A673 (cell line): ENCODE results near the gene TFCP2L1. TPM values are rescaled to one million over a fixed set of nuclear protein-coding genes. Genes with fewer than 3 reads are reported as not detected.

Source experiments
- BruUV-seq: library from RNA; stranded (reverse); fragments of 400-500 nt; replicated peaks from 2 replicates; lab custom pipeline; 2021; lab: Mats Ljungman, UMichigan
- CTCF ChIA-PET: fragments of 300-600 bp; sonication (Branson Sonifier 250); formaldehyde crosslinking; loops from one replicate; lab custom pipeline; 2022; ENCODE audit warnings: antibody characterized with exemption; lab: Charles Lee
- POLR2A ChIA-PET: fragments of 300-600 bp; sonication (Branson Sonifier 250); formaldehyde crosslinking; loops from one replicate; lab custom pipeline; 2022; ENCODE audit warnings: antibody characterized with exemption; ENCODE audit not compliant: low non-redundant PET; lab: Charles Lee
- DNase-seq: peaks from one replicate; pipeline ENCODE4 v3.0.0-alpha.2; 2015; ENCODE audit warnings: low spot score
- H3K27ac ChIP-seq: fragments of 200-600 bp; sonication (generic); 2 replicates; pipeline ENCODE4 v1.5.1; 2016; ENCODE audit warnings: mixed run types, low read depth, mild to moderate bottlenecking, mixed read lengths, antibody characterized with exemption, low read length; ENCODE audit not compliant: poor library complexity, severe bottlenecking
- H3K27me3 ChIP-seq: fragments of 200-600 bp; sonication (generic); replicated peaks from 2 replicates; pipeline ENCODE4 v1.6.1; 2017; ENCODE audit warnings: mixed run types, low read depth, mild to moderate bottlenecking, mixed read lengths, antibody characterized with exemption, low read length; ENCODE audit not compliant: insufficient read depth, poor library complexity
- H3K36me3 ChIP-seq: fragments of 200-600 bp; sonication (generic); 2 replicates; pipeline ENCODE4 v1.6.1; 2016; ENCODE audit warnings: mixed run types, mild to moderate bottlenecking, mixed read lengths, antibody characterized with exemption, low read length; ENCODE audit not compliant: insufficient read depth, poor library complexity, severe bottlenecking
- H3K4me1 ChIP-seq: fragments of 200-600 bp; sonication (generic); 2 replicates; pipeline ENCODE4 v1.6.1; 2017; ENCODE audit warnings: mixed run types, mild to moderate bottlenecking, mixed read lengths, antibody characterized with exemption, low read length; ENCODE audit not compliant: insufficient read depth, poor library complexity, severe bottlenecking
- H3K4me3 ChIP-seq: fragments of 200-600 bp; sonication (generic); 2 replicates; pipeline ENCODE4 v1.5.1; 2016; ENCODE audit warnings: low read depth, mixed run types, mild to moderate bottlenecking, mixed read lengths, low read length; ENCODE audit not compliant: poor library complexity, severe bottlenecking
- H3K9me3 ChIP-seq: fragments of 200-600 bp; sonication (generic); 2 replicates; pipeline ENCODE4 v1.6.1; 2016; ENCODE audit warnings: mixed run types, low read depth, mild to moderate bottlenecking, mixed read lengths, antibody characterized with exemption, low read length; ENCODE audit not compliant: poor library complexity, severe bottlenecking
- EZH2 ChIP-seq: fragments of 200-600 bp; sonication (generic); IDR thresholded peaks from 2 replicates; pipeline ENCODE4 v1.6.1; 2017; ENCODE audit warnings: borderline replicate concordance, low read depth, mild to moderate bottlenecking, mixed read lengths, antibody characterized with exemption, low read length; ENCODE audit not compliant: poor library complexity, severe bottlenecking
- intact Hi-C: fragments of 100-400 bp; cut with micrococcal nuclease; formaldehyde crosslinking; loops from one replicate; pipeline ENCODE4 v1.10.0; 2022; ENCODE audit not compliant: unreplicated experiment
- total RNA-seq: library from RNA; stranded (reverse); gene quantifications from 2 replicates; pipeline ENCODE4 v1.2.3, GENCODE V29; 2021
- TF ChIP-seq, protein P1 (sequence below): fragments of 300-800, 200-600 bp; sonication (generic); conservative IDR thresholded peaks from 2 replicates; pipeline ENCODE4 v1.5.1; 2017; ENCODE audit warnings: low read depth, mild to moderate bottlenecking, antibody characterized with exemption, low read length, moderate library complexity, mixed read lengths

TFCP2L1 gene
- total RNA-seq, 1 experiment from 2014 or later: not detected

DNA sequence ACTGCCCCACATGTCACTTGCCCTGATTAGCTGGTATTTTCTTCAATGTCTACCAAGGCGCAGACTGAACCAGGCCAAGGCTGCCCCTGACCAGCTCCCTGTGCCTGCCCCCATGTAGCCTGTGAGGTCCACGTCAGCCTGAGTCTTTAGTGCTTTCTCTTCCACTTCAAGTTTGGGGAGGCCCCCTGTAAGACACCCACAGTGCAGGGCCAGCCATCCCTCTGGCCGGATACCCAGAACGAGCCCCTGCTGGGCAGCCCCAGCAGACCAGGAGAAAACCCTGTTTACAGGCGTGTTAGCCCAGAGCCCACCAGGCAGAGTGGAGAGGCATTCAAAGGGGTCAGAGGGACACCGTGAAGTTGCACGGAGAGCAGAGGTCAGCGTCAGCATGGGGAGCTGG lies 92.4 kb downstream of the TFCP2L1 start:
- no peak overlapping the region for H3K27ac ChIP-seq
- no peak for DNase-seq
- TF ChIP-seq EZH2: no peak
- TF ChIP-seq, protein P1, sequence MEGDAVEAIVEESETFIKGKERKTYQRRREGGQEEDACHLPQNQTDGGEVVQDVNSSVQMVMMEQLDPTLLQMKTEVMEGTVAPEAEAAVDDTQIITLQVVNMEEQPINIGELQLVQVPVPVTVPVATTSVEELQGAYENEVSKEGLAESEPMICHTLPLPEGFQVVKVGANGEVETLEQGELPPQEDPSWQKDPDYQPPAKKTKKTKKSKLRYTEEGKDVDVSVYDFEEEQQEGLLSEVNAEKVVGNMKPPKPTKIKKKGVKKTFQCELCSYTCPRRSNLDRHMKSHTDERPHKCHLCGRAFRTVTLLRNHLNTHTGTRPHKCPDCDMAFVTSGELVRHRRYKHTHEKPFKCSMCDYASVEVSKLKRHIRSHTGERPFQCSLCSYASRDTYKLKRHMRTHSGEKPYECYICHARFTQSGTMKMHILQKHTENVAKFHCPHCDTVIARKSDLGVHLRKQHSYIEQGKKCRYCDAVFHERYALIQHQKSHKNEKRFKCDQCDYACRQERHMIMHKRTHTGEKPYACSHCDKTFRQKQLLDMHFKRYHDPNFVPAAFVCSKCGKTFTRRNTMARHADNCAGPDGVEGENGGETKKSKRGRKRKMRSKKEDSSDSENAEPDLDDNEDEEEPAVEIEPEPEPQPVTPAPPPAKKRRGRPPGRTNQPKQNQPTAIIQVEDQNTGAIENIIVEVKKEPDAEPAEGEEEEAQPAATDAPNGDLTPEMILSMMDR: no peak
- intact Hi-C loops: no loop called here
- H3K36me3 ChIP-seq: no peaks in the 10 kb centered on the region
- POLR2A ChIA-PET: no interaction called here
- H3K4me1 ChIP-seq: no peaks in the 10 kb centered on the region
- no TSS peak for BruUV-seq
- CTCF ChIA-PET: no interaction called here
- H3K4me3 ChIP-seq: no peak overlapping the region
- H3K27me3 ChIP-seq: no peaks in the 10 kb centered on the region
- H3K9me3 ChIP-seq: no peaks in the 10 kb centered on the region

DNA sequence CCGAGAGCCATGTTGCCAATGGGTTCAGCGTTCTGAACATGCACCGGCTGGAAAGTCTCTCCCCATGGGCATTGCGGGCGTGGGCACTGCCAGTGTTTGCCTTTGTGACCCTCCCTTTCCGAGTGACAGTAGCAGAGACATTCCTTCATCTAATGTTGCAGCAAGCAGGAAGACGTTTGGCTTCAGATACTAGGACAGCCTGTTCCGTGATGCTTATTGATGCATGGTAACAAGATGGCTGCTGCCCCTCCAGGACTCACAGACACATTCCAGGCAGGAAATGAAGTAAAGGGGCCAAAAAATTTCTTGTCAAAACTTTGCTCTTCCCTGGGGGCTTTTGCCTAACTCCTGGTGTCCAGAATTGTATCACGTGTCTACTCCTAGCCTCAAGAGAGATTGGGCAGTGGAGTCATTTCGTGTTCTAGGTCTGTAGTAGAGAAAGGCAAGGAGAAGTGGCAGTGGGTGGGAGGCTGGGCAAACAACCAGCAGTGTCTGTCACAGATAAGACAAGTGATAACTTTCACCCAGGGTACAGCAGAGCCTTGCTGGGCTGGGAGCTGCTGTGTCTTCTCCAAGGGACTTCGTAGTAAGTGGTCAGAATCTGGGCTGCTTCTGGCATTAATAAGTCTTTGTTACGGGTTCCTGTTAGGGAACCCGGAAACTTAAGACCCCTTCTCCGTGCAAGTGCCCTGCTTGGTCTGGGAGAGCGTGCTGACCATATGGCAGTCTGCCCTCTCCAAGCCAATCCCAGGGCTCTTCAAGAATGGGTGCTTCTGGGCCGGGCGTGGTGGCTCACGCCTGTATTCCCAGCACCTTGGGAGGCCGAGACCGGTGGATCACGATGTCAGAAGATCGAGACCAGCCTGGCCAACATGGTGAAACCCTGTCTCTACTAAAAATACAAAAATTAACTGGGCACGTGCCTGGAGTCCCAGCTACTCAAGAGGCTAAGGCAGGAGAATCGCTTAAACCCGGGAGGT lies 93.5 kb downstream of the TFCP2L1 start:
- Histone ChIP-seq H3K27ac (no peak overlapping the region), H3K4me3 (no peak overlapping the region), H3K36me3 (no peaks in the 10 kb centered on the region), H3K4me1 (no peaks in the 10 kb centered on the region), H3K9me3 (no peaks in the 10 kb centered on the region), H3K27me3 (no peaks in the 10 kb centered on the region)
- intact Hi-C loops: no loop called here
- POLR2A ChIA-PET: no interaction called here
- TF ChIP-seq, protein P1: no peak
- CTCF ChIA-PET: no interaction called here
- no peak for DNase-seq
- BruUV-seq: no TSS peak

DNA sequence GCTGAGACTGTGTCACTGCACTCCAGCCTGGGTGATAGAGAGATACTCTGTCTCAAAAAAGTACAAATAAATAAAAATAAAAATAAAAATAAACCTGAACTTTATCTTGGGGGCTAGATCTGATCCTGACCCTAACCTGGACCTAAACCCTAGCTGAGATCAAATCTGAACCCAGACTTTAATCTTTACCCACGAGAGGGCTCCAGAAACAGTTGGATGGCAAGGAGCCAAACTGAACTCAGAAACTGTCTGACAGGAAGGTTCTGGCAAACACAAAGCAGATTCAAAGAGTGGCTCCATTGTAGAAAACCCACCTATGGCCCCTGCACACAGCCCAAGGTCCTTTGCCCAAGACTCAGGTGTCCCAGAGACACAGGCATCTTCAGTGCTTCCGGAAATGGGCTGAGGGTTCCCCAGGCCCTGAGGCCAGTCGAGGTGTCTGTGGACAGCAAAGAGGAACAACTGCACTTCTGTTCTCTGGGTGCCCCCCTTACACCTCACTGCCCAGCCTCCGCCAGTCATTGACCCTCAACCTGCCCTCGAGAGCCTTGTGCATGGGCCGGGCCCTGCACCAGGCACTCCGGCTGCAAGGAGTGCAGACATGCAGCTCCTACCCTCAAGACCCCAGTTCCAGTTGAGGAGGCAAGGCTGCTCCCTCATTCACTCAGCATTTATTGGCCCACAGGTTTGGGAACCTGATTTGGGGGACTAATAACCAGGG lies 95.2 kb downstream of the TFCP2L1 start:
- no peak overlapping the region for H3K4me3 ChIP-seq
- CTCF ChIA-PET: no interaction called here
- no peak for DNase-seq
- H3K27me3 ChIP-seq: no peaks in the 10 kb centered on the region
- no peaks in the 10 kb centered on the region for H3K9me3 ChIP-seq
- H3K27ac ChIP-seq: no peak overlapping the region
- intact Hi-C loops: no loop called here
- TF ChIP-seq, protein P1: no peak
- no peak for TF ChIP-seq EZH2
- no TSS peak for BruUV-seq
- H3K4me1 ChIP-seq: no peaks in the 10 kb centered on the region
- POLR2A ChIA-PET: no interaction called here
- no peaks in the 10 kb centered on the region for H3K36me3 ChIP-seq
